ENCODE measurements around the gene UPF2.

Gene UPF2

GRCh38 chr10:11884706-11885423, 157.7 kb downstream of the UPF2 start:
- no peak for DNase-seq (ENCODE audit: low read depth, low spot score)

DNA sequence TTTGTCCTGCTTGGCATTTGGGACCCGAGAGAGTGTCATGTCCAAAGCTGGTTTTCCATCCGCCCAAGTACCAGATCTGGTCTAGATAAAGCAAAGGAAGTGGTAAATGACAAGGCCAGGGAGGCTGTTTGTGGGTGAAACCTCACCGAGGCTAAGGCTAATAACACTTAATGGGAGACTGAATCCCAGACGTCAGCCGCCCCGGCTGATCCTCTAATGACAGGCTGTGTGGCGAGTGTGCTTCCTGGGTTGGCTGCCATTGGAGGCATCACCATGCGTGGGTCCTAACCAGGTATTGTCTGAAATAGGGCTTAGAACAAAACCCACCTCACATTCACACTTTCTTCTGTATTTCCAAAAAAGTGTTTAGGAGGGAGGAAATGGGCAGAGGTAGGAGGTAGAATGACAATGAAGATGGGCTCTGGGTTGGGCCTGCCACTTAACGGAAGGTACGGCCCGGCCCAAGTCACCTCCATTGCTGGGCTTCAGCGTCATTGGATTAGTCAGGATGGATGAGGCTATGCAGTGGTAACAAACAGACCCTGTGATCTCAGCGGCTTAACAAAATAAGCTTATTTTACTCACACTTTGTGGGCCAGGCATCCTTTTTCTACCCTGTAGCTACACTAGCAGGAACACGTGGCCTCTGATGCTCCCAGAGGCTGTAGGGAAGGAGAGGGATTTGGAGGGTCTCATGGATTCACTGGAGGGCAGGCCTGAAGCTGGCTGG, 159.8 kb downstream of the UPF2 start:
- DNase-seq (ENCODE audit: low read depth, low spot score) = no peak

DNA sequence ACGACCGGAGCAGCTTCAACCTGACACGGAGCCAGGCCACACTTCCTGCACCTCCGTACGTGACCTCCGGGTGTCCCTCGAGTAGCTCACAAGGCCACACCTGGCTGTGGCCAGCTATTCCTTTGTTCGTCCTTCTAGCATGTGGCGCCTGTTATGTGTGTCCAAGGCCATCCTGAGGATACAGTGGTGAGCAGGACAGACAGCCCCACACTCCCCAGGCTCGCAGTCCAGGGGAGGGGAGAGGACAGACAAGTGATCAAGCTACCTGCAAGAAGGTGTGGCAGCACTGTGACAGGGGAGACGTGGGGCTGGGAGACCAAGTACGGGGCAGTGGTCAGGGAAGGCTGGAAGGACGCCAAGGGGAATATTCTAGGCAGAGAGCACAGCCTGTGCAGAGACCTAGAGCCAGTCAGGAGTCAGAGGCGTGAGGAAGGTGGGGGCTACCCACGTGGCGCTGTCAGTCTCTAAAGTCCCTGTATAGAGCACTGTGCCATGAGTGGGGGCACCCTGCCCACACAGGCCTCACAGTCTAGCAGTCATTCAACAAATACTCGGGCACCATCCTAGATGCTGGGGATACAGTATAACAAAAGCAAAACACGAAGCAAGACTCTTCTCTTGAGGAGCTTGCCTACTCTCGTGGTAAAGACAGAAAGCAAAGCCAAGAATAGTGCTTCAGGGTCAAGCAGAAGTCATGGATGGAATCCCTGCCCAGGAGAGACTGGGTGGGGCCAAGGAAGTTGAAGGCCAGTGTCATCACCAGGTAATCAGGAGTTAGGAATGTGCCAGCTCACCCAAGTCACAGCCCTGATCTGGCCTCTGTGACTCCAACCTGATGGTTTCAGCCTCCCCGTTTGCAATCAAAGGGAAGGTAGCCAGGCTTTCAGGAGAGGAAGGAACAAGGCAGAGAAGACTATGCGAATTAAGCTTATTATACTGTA, 160.9 kb downstream of the UPF2 start:
- no peak for DNase-seq (ENCODE audit: low read depth, low spot score)

DNA sequence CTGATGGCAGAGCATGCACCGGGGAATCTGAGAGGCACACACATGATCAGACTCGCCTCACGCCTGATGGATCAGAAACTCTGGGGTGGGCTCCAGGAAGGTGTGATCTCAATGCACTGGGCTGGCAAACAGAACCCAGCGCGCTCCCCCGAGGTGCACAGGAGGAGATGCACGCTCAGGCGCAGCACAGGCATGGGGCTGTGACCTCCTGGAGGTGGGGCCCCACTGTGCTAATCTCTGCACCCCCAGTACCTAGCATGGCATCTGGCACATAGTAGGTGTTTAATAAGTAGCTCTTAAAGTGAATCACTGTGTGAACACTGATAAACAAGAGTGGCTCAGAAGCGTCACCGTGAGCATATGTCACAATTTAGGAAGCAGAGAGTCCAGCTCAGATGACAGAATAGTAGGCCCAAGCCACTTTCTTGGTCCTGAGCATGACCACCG, 161.6 kb downstream of the UPF2 start:
- DNase-seq (ENCODE audit: low read depth, low spot score) = no peak

DNA sequence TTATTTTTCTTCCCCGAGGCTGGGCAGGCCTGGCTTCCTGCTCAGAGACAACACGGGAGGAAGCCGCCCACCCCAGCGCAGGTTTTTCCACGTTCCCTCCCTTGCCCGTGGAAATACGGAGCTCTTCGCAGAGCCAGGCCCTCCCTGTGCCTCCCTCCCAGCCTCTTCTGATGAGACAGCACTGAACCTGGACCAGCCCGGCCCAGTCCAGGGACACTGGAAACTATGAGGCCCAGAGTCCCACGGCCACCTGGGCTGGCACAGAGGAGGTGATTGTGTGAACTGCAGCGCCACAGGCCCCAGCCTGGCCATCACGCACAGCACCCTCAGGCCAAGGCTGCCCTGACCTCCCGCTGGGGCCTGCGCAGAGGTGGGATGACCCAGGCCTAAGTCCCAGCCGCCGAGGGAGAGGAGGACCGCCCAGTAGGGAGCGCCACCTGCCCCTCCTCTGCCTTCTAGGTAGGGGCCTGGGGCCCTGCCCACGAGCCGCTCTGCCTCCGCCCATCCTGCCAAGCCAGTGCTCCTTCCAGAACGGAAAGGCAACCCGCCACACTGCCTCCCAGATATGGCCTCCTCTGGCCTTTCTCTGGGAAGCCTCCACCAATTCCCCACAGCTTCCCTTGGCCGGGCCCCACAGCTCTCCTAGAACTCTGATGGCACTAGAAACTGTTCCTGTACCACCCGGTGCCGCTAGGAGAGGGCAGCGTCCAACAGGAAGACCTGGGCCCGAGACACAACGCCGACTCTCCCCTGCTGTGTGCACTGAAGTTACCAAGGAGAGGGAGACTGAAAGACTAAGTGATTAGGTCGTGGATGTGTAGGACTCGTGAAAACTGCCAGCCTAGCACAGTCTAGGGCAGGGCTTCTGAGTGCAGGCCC, 162.2 kb downstream of the UPF2 start:
- no peak for DNase-seq (ENCODE audit: low read depth, low spot score)

DNA sequence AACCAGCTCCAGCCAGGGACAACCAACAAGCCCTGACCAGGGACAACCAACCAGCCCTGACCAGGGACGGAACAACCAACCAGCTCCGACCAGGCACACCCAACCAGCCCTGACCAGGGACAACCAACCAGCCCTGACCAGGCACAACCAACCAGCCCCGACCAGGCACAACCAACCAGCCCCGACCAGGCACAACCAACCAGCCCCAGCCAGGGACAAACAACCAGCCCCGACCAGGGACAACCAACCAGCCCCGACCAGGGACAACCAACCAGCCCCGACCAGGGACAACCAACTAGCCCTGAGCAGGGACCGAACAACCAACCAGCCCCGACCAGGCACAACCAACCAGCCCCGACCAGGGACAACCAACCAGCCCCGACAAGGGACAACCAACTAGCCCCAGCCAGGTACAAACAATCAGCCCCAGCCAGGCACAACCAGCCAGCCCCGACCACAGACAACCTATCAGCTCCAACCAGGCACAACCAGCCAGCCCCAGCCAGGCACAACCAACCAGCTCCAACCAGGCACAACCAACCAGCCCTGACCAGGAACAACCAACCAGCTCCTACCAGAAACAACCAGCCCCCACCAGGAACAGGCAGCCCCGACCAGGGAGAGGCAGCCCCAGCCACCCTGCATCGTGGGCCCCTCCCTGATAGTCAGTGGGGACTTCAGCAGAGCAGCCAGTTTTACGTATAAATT, 163.1 kb downstream of the UPF2 start:
- no peak for DNase-seq (ENCODE audit: low read depth, low spot score)

- no peak for DNase-seq (ENCODE audit: low read depth, low spot score)
These were observed 163.8 kb downstream of the UPF2 start for GRCh38 chr10:11878776-11879175.

DNA sequence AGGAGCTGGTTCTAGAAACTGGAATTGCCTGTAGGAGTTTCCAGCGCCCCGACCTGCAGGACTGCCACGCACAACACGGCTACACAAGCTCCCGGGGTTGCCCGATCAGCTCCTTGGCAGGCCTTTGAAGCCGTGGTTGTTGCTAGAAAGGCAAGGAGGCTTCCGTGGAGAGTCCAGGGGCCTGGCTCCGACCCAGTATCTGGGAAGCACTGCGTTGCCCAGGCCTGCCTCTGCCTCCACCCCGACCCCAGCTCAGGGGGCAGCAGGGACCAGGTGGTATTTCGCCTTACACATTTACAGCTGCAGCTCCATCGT, 165.1 kb downstream of the UPF2 start:
- DNase-seq (ENCODE audit: low read depth, low spot score) = no peak

- no peak for DNase-seq (ENCODE audit: low read depth, low spot score)
These were observed 165.6 kb downstream of the UPF2 start for GRCh38 chr10:11876805-11877590.

GRCh38 chr10:11876324-11876723, 166.3 kb downstream of the UPF2 start:
- DNase-seq (ENCODE audit: low read depth, low spot score) = no peak

DNA sequence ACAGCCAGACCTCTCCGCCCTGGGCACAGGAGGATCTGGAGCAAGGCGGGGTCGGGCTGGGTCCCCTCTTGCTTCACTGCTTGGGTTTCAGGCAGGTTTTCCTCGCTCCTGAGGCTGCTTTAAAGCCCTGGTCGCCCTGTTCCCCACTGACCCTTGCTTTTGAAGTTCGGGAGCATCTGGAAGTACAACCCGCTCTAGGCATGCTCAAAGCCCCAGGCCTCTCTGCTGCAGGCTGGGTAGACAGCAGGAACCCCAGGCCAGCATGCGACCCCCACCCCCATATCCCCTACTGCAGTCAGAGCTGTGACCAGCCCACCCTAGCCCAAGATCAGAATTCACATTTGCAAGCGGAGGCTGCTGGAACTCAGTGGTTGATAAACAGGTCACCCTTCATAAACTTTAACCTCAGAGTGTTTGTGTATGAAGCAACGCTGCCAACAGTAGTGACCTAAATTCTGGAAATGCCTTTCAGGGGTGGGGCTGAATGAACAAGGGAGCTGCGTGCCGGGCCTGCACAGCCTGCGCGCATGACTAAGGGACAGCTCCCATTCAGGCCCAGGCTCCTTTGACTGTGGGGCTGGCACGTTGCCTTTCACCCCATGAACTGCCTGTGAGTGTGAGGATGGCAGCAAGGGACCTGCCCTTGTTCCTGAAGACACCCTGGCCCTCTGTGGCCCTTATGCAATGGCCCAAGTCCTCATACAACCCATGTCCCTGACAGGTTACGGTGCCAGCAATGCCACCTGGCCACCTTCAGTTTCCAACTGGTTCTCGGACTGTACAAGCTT, 166.9 kb downstream of the UPF2 start:
- DNase-seq (ENCODE audit: low read depth, low spot score) = no peak

GRCh38 chr10:11874568-11875493, 167.8 kb downstream of the UPF2 start:
- no peak for DNase-seq (ENCODE audit: low read depth, low spot score)

- no peak for DNase-seq (ENCODE audit: low read depth, low spot score)
These were observed 171.1 kb downstream of the UPF2 start for GRCh38 chr10:11871466-11871865.

- DNase-seq (ENCODE audit: low read depth, low spot score) = no peak
These were observed 171.7 kb downstream of the UPF2 start for GRCh38 chr10:11870900-11871400.

DNA sequence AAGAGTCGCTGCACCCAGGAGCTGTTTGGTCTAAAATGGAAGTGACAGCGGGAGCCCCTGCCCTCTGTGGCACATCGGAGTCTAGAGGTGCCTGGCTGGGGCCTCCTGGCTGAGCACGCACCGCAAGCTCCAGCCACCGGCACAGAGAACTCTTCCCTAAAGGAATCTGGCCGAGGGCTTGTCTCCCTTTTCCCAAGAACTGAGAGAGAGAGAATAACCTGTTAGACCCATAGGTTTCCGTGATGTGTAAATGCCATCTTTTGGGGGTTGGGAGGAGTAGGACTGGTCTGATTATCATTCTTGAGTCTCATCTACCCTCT, 172.2 kb downstream of the UPF2 start:
- no peak for DNase-seq (ENCODE audit: low read depth, low spot score)

Data from smooth muscle cell of the brain vasculature (primary cell).